HG02571 (cell line): ENCODE measurements around the gene SPHK2.

Source experiments
- ATAC-seq: cut with Tn5 transposase; IDR thresholded peaks from one replicate; pipeline ENCODE4 v1.9.1; 2021; ENCODE audit warnings: mild to moderate bottlenecking, moderate library complexity; ENCODE audit not compliant: unreplicated experiment

SPHK2 gene

GRCh38 chr19:48603850-48604249, 15.5 kb upstream of the SPHK2 start:
- no peak for ATAC-seq

GRCh38 chr19:48606463-48607358, 12.6 kb upstream of the SPHK2 start, which contains the start of gene SPACA4:
SPACA4 (plus strand) TSS chr19:48606742; CDS start chr19:48606979, 237 bp downstream.
- no peak for ATAC-seq

- ATAC-seq = no peak
Measured at GRCh38 chr19:48607359-48607755, 11.9 kb upstream of the SPHK2 start.

GRCh38 chr19:48608798-48609263, 10.5 kb upstream of the SPHK2 start:
- no peak for ATAC-seq

GRCh38 chr19:48609571-48610108, 9.7 kb upstream of the SPHK2 start:
- ATAC-seq = no peak

- no peak for ATAC-seq
Measured at GRCh38 chr19:48611872-48612271, 7.4 kb upstream of the SPHK2 start.

- ATAC-seq = no peak
Measured at GRCh38 chr19:48613024-48613851, 6.1 kb upstream of the SPHK2 start.

- no peak for ATAC-seq
Measured at GRCh38 chr19:48613852-48614435, 5.4 kb upstream of the SPHK2 start.

- ATAC-seq = no peak
Measured at GRCh38 chr19:48614436-48615230, 4.7 kb upstream of the SPHK2 start, which contains the start of gene FAM83E. FAM83E (minus strand) TSS chr19:48615076; CDS start chr19:48613372, 1,704 bp downstream.

- no peak for ATAC-seq
Measured at GRCh38 chr19:48615231-48616040, 3.9 kb upstream of the SPHK2 start.

GRCh38 chr19:48616041-48616436, 3.3 kb upstream of the SPHK2 start:
- ATAC-seq = no peak

GRCh38 chr19:48616491-48617056, 2.7 kb upstream of the SPHK2 start:
- no peak for ATAC-seq

- ATAC-seq = no peak
Measured at GRCh38 chr19:48617146-48617937, 2.0 kb upstream of the SPHK2 start.

- ATAC-seq = no peak
Measured at GRCh38 chr19:48618278-48618915, 909 bp upstream of the SPHK2 start.

- ATAC-seq = no peak
Measured at GRCh38 chr19:48619692-48620585, 633 bp downstream of the SPHK2 start.

- ATAC-seq = no peak
Measured at GRCh38 chr19:48623556-48624066, 4.3 kb downstream of the SPHK2 start.
